ENCODE data around the gene TMPRSS6. TPM values are rescaled to one million over a fixed set of nuclear protein-coding genes. Genes with fewer than 3 reads are reported as not detected.
A peak's percentile ranks its signal among the peaks of the same experiment; 100 is the strongest.

Gene TMPRSS6
- total and polyA plus RNA-seq, 2 of the 13 experiments (the other 11 are each of a cell fraction or from before 2014, with no cell fraction given) = 4.2 to 4.8 TPM

DNA sequence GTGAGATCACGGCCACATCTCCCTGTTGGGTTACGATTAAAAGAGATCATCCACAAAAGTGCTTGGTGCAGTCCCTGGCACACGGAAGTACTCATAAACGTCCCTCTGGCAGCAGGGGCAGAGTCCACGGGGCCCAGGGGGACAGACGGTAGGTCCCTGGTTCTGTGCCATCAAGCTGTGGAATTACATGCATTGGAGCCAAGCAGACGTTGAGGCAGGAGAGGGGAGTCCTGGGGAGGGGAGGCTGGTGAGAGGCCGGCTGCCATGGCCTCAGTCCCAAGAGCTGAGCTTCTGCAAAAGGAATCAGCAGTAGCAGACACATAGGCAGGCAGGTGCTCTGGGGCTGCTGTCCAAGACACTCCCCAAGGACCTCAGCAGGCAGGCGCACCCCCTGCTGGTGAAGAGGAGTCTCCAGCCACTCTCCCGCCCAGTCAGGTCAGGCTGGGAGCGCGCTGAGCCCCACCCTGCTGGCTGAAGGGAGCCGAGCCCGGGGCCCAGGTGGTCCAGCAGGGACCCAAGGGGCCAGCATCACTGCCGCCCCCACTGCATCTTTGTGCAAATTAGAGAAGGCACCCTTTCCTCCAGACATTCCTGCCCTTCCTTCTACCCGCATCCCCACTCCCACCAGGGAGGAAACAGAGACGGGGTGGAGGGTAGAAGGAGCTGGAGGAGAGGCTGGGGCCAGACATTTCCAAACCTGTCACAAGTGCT, 65.5 kb downstream of the TMPRSS6 start (continued):
- TF ChIP-seq, protein P1, sequence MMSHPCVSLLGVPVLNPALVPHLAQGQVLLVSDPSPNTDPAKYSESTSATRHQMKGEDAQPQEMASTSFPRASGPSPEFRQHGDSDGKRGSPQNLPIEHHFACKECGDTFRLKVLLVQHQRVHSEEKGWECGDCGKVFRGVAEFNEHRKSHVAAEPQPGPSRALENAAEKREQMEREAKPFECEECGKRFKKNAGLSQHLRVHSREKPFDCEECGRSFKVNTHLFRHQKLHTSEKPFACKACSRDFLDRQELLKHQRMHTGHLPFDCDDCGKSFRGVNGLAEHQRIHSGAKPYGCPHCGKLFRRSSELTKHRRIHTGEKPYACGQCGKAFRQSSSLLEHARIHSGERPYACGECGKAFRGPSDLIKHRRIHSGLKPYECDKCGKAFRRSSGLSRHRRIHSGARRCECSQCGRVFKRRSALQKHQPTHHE (CRISPR knock-in tag; IDR thresholded peaks at IDR 0.05; ENCODE audit: borderline replicate concordance) = no peak
- TF ChIP-seq, protein P2, sequence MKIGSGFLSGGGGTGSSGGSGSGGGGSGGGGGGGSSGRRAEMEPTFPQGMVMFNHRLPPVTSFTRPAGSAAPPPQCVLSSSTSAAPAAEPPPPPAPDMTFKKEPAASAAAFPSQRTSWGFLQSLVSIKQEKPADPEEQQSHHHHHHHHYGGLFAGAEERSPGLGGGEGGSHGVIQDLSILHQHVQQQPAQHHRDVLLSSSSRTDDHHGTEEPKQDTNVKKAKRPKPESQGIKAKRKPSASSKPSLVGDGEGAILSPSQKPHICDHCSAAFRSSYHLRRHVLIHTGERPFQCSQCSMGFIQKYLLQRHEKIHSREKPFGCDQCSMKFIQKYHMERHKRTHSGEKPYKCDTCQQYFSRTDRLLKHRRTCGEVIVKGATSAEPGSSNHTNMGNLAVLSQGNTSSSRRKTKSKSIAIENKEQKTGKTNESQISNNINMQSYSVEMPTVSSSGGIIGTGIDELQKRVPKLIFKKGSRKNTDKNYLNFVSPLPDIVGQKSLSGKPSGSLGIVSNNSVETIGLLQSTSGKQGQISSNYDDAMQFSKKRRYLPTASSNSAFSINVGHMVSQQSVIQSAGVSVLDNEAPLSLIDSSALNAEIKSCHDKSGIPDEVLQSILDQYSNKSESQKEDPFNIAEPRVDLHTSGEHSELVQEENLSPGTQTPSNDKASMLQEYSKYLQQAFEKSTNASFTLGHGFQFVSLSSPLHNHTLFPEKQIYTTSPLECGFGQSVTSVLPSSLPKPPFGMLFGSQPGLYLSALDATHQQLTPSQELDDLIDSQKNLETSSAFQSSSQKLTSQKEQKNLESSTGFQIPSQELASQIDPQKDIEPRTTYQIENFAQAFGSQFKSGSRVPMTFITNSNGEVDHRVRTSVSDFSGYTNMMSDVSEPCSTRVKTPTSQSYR (CRISPR knock-in tag; IDR thresholded peaks at IDR 0.05; ENCODE audit: borderline replicate concordance) = 0 out of 2 replicates have a peak, but pooled peaks have one; percentile 17
- TF ChIP-seq, protein P3, sequence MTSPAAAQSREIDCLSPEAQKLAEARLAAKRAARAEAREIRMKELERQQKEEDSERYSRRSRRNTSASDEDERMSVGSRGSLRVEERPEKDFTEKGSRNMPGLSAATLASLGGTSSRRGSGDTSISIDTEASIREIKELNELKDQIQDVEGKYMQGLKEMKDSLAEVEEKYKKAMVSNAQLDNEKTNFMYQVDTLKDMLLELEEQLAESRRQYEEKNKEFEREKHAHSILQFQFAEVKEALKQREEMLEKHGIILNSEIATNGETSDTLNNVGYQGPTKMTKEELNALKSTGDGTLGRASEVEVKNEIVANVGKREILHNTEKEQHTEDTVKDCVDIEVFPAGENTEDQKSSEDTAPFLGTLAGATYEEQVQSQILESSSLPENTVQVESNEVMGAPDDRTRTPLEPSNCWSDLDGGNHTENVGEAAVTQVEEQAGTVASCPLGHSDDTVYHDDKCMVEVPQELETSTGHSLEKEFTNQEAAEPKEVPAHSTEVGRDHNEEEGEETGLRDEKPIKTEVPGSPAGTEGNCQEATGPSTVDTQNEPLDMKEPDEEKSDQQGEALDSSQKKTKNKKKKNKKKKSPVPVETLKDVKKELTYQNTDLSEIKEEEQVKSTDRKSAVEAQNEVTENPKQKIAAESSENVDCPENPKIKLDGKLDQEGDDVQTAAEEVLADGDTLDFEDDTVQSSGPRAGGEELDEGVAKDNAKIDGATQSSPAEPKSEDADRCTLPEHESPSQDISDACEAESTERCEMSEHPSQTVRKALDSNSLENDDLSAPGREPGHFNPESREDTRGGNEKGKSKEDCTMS (CRISPR knock-in tag; conservative IDR thresholded peaks at IDR 0.05) = no peak
- TF ChIP-seq, protein P4, sequence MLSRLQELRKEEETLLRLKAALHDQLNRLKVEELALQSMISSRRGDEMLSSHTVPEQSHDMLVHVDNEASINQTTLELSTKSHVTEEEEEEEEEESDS (CRISPR knock-in tag; IDR thresholded peaks at IDR 0.05; ENCODE audit: borderline replicate concordance) = no peak
- 0 out of 2 replicates have a peak, but pooled peaks have one; percentile 38 for TF ChIP-seq BCL6 (CRISPR knock-in tag; IDR thresholded peaks at IDR 0.05)
- no peak for TF ChIP-seq ZKSCAN5 (CRISPR knock-in tag; IDR thresholded peaks at IDR 0.05)
- TF ChIP-seq ZNF616 (CRISPR knock-in tag; IDR thresholded peaks at IDR 0.05; ENCODE audit: low read depth) = no peak
- TF ChIP-seq MTF1 (CRISPR knock-in tag; IDR thresholded peaks at IDR 0.05) = no peak
- TF ChIP-seq, protein P5, sequence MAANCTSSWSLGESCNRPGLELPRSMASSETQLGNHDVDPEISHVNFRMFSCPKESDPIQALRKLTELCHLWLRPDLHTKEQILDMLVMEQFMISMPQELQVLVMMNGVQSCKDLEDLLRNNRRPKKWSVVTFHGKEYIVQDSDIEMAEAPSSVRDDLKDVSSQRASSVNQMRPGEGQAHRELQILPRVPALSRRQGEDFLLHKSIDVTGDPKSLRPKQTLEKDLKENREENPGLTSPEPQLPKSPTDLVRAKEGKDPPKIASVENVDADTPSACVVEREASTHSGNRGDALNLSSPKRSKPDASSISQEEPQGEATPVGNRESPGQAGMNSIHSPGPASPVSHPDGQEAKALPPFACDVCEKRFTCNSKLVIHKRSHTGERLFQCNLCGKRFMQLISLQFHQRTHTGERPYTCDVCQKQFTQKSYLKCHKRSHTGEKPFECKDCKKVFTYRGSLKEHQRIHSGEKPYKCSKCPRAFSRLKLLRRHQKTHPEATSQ (CRISPR knock-in tag; IDR thresholded peaks at IDR 0.05; ENCODE audit: borderline replicate concordance) = 0 out of 2 replicates have a peak, but pooled peaks have one; percentile 22
- no peak for TF ChIP-seq ZKSCAN8 (CRISPR knock-in tag; IDR thresholded peaks at IDR 0.05; ENCODE audit: borderline replicate concordance)
- TF ChIP-seq, protein P6, sequence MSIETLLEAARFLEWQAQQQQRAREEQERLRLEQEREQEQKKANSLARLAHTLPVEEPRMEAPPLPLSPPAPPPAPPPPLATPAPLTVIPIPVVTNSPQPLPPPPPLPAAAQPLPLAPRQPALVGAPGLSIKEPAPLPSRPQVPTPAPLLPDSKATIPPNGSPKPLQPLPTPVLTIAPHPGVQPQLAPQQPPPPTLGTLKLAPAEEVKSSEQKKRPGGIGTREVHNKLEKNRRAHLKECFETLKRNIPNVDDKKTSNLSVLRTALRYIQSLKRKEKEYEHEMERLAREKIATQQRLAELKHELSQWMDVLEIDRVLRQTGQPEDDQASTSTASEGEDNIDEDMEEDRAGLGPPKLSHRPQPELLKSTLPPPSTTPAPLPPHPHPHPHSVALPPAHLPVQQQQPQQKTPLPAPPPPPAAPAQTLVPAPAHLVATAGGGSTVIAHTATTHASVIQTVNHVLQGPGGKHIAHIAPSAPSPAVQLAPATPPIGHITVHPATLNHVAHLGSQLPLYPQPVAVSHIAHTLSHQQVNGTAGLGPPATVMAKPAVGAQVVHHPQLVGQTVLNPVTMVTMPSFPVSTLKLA (IDR thresholded peaks at IDR 0.05) = no peak
- TF ChIP-seq IRX3 (CRISPR knock-in tag; IDR thresholded peaks at IDR 0.05; ENCODE audit: borderline replicate concordance, low read depth) = no peak
- no peak for TF ChIP-seq SETDB1 (CRISPR knock-in tag; IDR thresholded peaks at IDR 0.05; ENCODE audit: borderline replicate concordance)
- TF ChIP-seq HDAC2 (CRISPR knock-in tag; IDR thresholded peaks at IDR 0.05) = no peak; the same call in 1 of the 2 replicates
- no peak for TF ChIP-seq IKZF1 (IDR thresholded peaks at IDR 0.05)
- TF ChIP-seq, protein P7, sequence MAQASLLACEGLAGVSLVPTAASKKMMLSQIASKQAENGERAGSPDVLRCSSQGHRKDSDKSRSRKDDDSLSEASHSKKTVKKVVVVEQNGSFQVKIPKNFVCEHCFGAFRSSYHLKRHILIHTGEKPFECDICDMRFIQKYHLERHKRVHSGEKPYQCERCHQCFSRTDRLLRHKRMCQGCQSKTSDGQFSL (CRISPR knock-in tag; IDR thresholded peaks at IDR 0.05) = no peak
- TF ChIP-seq, protein P8, sequence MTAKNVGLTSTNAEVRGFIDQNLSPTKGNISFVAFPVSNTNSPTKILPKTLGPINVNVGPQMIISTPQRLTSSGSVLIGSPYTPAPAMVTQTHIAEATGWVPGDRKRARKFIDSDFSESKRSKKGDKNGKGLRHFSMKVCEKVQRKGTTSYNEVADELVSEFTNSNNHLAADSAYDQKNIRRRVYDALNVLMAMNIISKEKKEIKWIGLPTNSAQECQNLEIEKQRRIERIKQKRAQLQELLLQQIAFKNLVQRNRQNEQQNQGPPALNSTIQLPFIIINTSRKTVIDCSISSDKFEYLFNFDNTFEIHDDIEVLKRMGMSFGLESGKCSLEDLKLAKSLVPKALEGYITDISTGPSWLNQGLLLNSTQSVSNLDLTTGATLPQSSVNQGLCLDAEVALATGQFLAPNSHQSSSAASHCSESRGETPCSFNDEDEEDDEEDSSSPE (CRISPR knock-in tag; IDR thresholded peaks at IDR 0.05) = peak; percentile 62
